Hindlimb muscle (tissue), 1 donor: Measurements from ENCODE around the gene NACC1. TPM values are rescaled to one million over a fixed set of nuclear protein-coding genes. Genes with fewer than 3 reads are reported as not detected.

Experiments used
- polyA plus RNA-seq: library from polyadenylated mRNA; unstranded; fragments of 120-200 nt; gene quantifications from one replicate; pipeline ENCODE4 v1.2.1, GENCODE V29; 2013; ENCODE audit not compliant: insufficient read length

The NACC1 gene
- polyA plus RNA-seq, 1 donor, result 23.4 TPM

Other genes with a start within 250 kb of the NACC1 start
- gene DNASE2, start 236.8 kb upstream of the NACC1 start, polyA plus RNA-seq, result 10.9 TPM
- 0.88 TPM for gene KLF1, start 231.1 kb upstream of the NACC1 start, polyA plus RNA-seq
- 30.4 TPM for gene GCDH, start 227.1 kb upstream of the NACC1 start, polyA plus RNA-seq
- 3.3 TPM for gene SYCE2, start 199.0 kb upstream of the NACC1 start, polyA plus RNA-seq
- gene FARSA, start 184.6 kb upstream of the NACC1 start, polyA plus RNA-seq, result 43.3 TPM
- gene CALR, start 179.7 kb upstream of the NACC1 start, polyA plus RNA-seq, result 361 TPM
- gene RAD23A, start 172.4 kb upstream of the NACC1 start, polyA plus RNA-seq, result 156 TPM
- 48.4 TPM for gene GADD45GIP1, start 161.0 kb upstream of the NACC1 start, polyA plus RNA-seq
- gene DAND5, start 148.7 kb upstream of the NACC1 start, polyA plus RNA-seq, result 0.18 TPM
- gene NFIX, start 122.8 kb upstream of the NACC1 start, polyA plus RNA-seq, result 112 TPM
- gene LYL1, start 15.4 kb upstream of the NACC1 start, polyA plus RNA-seq, result 6.3 TPM
- gene TRMT1, start 1.5 kb upstream of the NACC1 start, polyA plus RNA-seq, result 25.6 TPM
- gene STX10, start 32.1 kb downstream of the NACC1 start, polyA plus RNA-seq, result 33.8 TPM
- gene IER2, start 32.1 kb downstream of the NACC1 start, polyA plus RNA-seq, result 58.5 TPM